Subcutaneous adipose tissue (tissue), 4 donors: ENCODE measurements around the gene TMEM69. TPM values are rescaled to one million over a fixed set of nuclear protein-coding genes. Genes with fewer than 3 reads are reported as not detected.

ENCODE experiments used
- CTCF ChIP-seq: fragments of 450-650 bp; IDR thresholded peaks from one replicate; pipeline ENCODE4 v1.5.1; 2016; ENCODE audit warnings: low read depth, mild to moderate bottlenecking, control low read depth, antibody characterized with exemption, moderate library complexity
- total RNA-seq, 4 donors: library from RNA; depleted of rRNA; stranded (reverse); fragments of >200 nt; gene quantifications; one replicate each; pipeline ENCODE4 v1.1.0, GENCODE V29; 2016

The TMEM69 gene
- total RNA-seq, 4 donors from 2014 or later, result 17.0 to 29.4 (median 18.4) TPM

DNA sequence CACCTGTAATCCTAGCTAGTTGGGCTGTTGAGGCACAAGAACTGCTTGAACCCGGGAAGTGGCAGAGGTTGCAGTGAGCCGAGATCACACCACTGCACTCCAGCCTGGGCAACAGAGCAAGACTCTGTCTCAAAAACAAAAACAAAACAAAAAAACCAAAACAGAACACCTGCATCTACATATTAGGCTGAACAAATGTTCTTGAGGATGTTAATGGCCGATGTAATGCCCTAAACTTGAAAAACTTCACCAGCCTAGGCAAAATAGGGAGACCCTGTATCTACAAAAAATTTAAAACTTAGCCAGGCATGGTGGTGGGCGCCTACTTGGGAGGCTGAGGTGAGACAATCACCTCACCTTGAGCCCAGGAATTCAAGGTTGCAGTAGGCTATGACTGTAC, 19.5 kb upstream of the TMEM69 start:
- no peak for TF ChIP-seq CTCF

DNA sequence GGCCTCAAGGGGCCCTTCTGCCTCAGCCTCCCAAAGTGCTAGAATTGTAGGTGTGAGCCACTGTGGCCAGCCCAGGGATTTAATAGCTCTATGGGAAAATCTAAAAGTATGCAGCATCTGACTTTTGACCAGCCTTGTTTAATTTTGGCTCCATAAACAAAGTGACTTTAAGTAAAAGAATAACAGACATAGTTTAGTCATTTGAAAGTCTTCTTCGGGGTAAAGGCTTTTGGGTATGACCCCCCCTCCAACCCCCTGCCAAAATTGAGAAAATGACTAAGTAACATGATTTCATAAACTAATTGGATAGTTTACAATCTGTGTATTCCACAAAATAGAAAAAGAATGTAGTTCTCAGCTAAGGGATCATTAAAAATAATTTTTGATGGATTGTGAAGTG, 18.6 kb upstream of the TMEM69 start:
- TF ChIP-seq CTCF, result no peak

DNA sequence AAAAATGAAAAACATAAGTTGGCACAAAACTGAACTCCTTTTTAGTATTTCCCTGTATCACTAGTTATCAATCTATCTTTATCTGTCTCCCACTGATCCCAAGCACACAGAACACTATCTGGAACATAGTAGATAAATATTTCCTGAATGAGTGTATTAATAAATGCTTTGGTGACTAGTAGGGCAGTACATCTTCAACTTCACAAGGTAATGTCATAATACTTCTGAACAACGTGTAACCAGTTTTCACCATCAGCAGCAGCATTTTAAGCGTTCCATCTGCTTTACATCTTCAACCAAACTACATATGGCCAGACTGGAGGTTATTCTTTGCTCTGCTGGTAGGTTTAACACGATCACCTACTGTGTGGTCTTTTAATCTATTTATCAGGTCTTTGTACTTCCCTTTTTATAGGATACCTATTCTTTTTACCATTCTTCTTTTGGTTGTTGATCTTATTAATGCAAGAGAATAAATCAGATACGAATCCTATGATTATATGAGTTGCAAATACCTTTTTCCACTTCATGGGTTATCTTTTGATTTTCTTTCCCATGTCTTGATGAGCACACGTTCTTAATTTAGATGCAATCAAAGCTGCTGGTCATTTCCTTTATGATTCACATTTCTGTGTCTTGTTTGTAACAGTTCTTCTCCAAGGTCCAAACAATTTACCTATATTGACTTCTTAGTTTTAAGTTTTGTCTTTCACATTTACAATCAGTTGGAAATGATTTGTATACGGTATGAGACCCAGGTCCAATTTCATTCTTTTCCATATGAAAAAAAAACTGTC, 17.9 kb upstream of the TMEM69 start:
- TF ChIP-seq CTCF, result no peak

DNA sequence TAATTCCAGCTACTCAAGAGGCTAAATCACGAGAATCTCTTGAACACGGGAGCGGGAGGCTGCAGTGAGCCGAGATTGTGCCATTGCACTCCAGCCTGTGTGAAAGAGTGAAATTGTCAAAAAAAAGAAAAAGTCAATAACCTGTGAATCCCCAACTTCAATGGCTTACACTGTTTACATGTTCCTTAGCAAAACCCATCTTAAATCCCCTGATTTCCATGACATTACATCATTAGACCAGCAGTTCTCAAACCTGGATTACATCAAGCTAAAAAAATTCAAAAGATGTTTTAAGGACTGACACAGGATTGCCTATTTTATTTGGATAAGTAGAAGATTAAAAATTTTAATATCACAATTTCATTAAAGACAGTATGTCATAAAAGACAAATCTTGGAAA, 14.0 kb upstream of the TMEM69 start:
- TF ChIP-seq CTCF, result no peak

GRCh38 chr1:45674478-45674877, 13.5 kb upstream of the TMEM69 start:
- TF ChIP-seq CTCF, result no peak

GRCh38 chr1:45677751-45678245, 10.2 kb upstream of the TMEM69 start:
- no peak for TF ChIP-seq CTCF

- TF ChIP-seq CTCF, result no peak
Measured at GRCh38 chr1:45678489-45678888, 9.5 kb upstream of the TMEM69 start.
